Coronary artery (tissue), 2 donors: ENCODE measurements around the gene EHF.

ENCODE experiments used
- DNase-seq: peaks from one replicate; pipeline ENCODE4 v3.0.0-alpha.2; 2017; ENCODE audit warnings: low spot score
- H3K27ac ChIP-seq, 2 donors: fragments of 200-600 bp; sonication (generic); one replicate each; pipeline ENCODE4 v1.5.1; 2016 to 2019
- H3K4me3 ChIP-seq: fragments of 200-600 bp; sonication (generic); 2 replicates; pipeline ENCODE4 v1.5.1; 2016; ENCODE audit warnings: mild to moderate bottlenecking, moderate library complexity
- TF ChIP-seq, protein P1 (sequence below): fragments of 200-600 bp; sonication (generic); IDR thresholded peaks from one replicate; pipeline ENCODE4 v1.5.1; 2019; ENCODE audit warnings: antibody characterized with exemption

EHF gene

DNA sequence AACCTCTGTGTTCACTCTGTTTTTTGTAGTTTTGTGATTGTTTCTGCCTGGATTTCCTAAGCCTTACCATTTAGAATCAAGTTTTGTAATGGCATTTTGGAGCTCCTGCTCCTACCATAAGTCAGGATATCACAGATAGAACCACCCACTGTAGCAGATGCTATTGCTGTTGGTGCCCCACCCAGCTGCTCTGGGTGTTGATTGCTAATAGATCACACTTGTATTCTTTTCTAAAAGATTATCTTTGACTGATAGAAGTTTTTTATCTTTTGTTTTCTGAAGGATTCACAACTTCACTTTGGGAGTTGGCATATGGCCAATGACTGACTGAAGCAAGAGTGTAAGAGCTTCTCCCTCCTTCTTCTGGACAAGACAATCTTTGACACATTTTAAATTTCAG lies 76.0 kb downstream of the EHF start:
- TF ChIP-seq, protein P1, sequence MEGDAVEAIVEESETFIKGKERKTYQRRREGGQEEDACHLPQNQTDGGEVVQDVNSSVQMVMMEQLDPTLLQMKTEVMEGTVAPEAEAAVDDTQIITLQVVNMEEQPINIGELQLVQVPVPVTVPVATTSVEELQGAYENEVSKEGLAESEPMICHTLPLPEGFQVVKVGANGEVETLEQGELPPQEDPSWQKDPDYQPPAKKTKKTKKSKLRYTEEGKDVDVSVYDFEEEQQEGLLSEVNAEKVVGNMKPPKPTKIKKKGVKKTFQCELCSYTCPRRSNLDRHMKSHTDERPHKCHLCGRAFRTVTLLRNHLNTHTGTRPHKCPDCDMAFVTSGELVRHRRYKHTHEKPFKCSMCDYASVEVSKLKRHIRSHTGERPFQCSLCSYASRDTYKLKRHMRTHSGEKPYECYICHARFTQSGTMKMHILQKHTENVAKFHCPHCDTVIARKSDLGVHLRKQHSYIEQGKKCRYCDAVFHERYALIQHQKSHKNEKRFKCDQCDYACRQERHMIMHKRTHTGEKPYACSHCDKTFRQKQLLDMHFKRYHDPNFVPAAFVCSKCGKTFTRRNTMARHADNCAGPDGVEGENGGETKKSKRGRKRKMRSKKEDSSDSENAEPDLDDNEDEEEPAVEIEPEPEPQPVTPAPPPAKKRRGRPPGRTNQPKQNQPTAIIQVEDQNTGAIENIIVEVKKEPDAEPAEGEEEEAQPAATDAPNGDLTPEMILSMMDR, result no peak
- H3K27ac ChIP-seq, result no peak overlapping the region
- no peak overlapping the region for H3K4me3 ChIP-seq
- no peak for DNase-seq

DNA sequence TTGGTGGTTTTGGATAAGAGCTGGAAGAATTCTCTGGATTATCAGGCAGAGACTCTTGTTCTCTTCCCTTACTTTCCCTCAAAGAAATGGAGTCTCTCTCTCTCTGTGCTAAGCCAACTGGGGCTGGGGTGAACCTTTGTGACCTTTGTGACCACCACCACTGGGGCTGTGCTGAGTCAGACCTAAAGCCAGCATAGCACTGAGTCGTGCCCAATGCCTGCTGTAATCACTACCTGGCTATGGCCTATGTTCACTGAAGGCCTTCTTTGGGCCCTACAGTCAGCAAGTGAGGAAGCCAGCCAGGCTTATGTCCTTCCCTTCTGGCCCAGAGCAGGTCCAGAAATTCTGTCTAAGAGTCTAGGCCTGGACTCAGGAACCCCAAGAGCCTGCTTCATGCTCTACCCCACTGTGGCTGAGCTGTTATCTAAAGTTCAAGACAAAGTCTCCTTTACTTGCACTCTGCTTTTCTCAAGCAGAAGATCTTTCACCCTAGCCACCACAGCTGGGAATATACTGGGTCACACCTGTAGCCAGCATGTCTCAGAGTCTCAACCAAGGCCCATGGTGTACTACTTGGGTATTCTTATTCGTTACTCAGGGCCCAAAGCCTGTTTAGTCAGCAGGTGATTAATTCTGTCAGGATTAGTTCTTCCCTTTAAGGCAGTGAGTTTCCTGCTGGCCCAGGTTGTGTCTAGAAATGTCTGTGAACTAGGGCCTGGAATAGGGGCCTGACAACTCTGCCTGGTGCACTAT lies 86.0 kb downstream of the EHF start:
- H3K27ac ChIP-seq, result no peak overlapping the region
- TF ChIP-seq, protein P1, result no peak
- DNase-seq, result no peak
- no peak overlapping the region for H3K4me3 ChIP-seq

DNA sequence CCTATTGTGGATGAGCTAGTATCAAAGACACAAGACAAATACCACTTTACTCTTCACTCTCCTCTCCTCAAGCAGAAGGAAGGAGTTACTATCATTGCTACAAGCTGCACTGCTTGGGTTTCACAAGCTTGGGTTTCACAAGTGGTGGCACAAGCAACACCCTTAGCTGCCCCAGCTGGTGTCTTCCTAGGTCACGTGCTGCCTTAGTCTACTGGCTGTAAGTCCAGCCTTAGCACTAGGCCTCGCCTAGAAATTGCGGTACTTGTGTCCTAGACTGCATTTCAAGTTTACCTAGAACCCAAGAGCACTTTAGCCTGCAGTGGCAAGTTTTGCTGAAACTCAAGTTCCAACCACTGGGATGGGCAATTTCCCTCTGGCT lies 86.6 kb downstream of the EHF start:
- TF ChIP-seq, protein P1, result no peak
- Histone ChIP-seq H3K27ac (no peak overlapping the region), H3K4me3 (no peak overlapping the region)
- DNase-seq, result no peak
